ENCODE data around the gene PPP1CC.

GRCh38 chr12:110743571-110744093 is 941 bp upstream of the PPP1CC start:
- TF ChIP-seq POLR2A (IDR thresholded peaks at IDR 0.05; ENCODE audit: low read length) (no peak), GATA1 (IDR thresholded peaks at IDR 0.05; ENCODE audit: low read depth, low read length) (no peak)
